Endothelial cell of umbilical vein (primary cell): Measurements from ENCODE around the gene NR4A1. TPM values are rescaled to one million over a fixed set of nuclear protein-coding genes. Genes with fewer than 3 reads are reported as not detected.

ENCODE experiments used
- BruUV-seq: library from RNA; stranded (reverse); fragments of 400-500 nt; replicated peaks from 2 replicates; lab custom pipeline; 2021; lab: Mats Ljungman, UMichigan
- CTCF ChIA-PET: fragments of 300-600, 350-600 bp; sonication (Branson Sonifier 250); formaldehyde crosslinking; loops from one replicate; lab custom pipeline; 2021; ENCODE audit warnings: antibody characterized with exemption, inconsistent platforms; lab: Charles Lee
- POLR2A ChIA-PET: fragments of 300-600, 350-600 bp; sonication (Branson Sonifier 250); formaldehyde crosslinking; loops from one replicate; lab custom pipeline; 2021; ENCODE audit warnings: antibody characterized with exemption, inconsistent platforms; lab: Charles Lee
- DNase-seq: peaks from one replicate; pipeline ENCODE4 v3.0.0-alpha.2; 2011; ENCODE audit warnings: low read depth, low spot score
- FAIRE-seq: peaks from 2 replicates; lab custom pipeline; 2011; peaks lifted over from hg19 to GRCh38; lab: Jason Lieb, UNC
- H2AFZ ChIP-seq: 2 replicates; pipeline ENCODE4 v1.6.0; 2012; ENCODE audit warnings: low read depth, low read length, control low read depth, inconsistent platforms
- H3K27ac ChIP-seq: 2 replicates; pipeline ENCODE4 v1.5.1; 2011; ENCODE audit warnings: low read depth, mild to moderate bottlenecking, control low read depth, low read length, moderate library complexity; ENCODE audit not compliant: insufficient read depth
- H3K27me3 ChIP-seq, 2 experiments: 2 replicates each; pipeline versions ENCODE4 v1.6.0 to v1.6.1; 2011; ENCODE audit warnings: low read length in 2 of 2, mixed read lengths in 1 of 2; ENCODE audit not compliant: control insufficient read depth in 2 of 2, insufficient read depth in 2 of 2
- H3K36me3 ChIP-seq, 2 experiments: 2 replicates in 1 of 2; 3 replicates in 1 of 2; pipeline ENCODE4 v1.5.1; 2011; ENCODE audit warnings: low read length in 2 of 2, mild to moderate bottlenecking in 1 of 2, moderate library complexity in 1 of 2; ENCODE audit not compliant: control insufficient read depth in 2 of 2, insufficient read depth in 2 of 2; ENCODE audit errors: extremely low read depth in 1 of 2
- H3K4me1 ChIP-seq: 3 replicates; pipeline ENCODE4 v1.5.1; 2011; ENCODE audit warnings: mild to moderate bottlenecking, low read length; ENCODE audit not compliant: control insufficient read depth, insufficient read depth; ENCODE audit errors: extremely low read depth
- H3K4me2 ChIP-seq: 2 replicates; pipeline ENCODE4 v1.6.1; 2011; ENCODE audit warnings: low read length, control low read depth, mixed read lengths; ENCODE audit not compliant: insufficient read depth
- H3K4me3 ChIP-seq, 3 experiments: fragments of 200-600 bp in 1 of 3; sonication (generic), shearing (Covaris generic) in 1 of 3; replicated peaks in 1 of 3; 2 replicates each; pipeline ENCODE4 v1.5.1; 2011 to 2016; ENCODE audit warnings: control low read depth in 3 of 3, low read length in 3 of 3, mild to moderate bottlenecking in 2 of 3, inconsistent platforms in 1 of 3, low read depth in 1 of 3, moderate library complexity in 1 of 3; ENCODE audit not compliant: insufficient read depth in 1 of 3
- H3K79me2 ChIP-seq: 2 replicates; pipeline ENCODE4 v1.6.0; 2012; ENCODE audit warnings: low read length, inconsistent platforms; ENCODE audit not compliant: control insufficient read depth, insufficient read depth
- H3K9ac ChIP-seq: replicated peaks from 2 replicates; pipeline ENCODE3; 2011; ENCODE audit warnings: low read length, control low read depth; ENCODE audit not compliant: insufficient read depth; ENCODE audit errors: extremely low read depth
- H3K9me1 ChIP-seq: replicated peaks from 3 replicates; pipeline ENCODE4 v1.6.0; 2011; ENCODE audit warnings: mild to moderate bottlenecking, low read length; ENCODE audit not compliant: control insufficient read depth, insufficient read depth; ENCODE audit errors: extremely low read depth
- H3K9me3 ChIP-seq: replicated peaks from 2 replicates; pipeline ENCODE4 v1.5.1; 2012; ENCODE audit warnings: low read length, inconsistent platforms; ENCODE audit not compliant: control insufficient read depth, insufficient read depth
- H4K20me1 ChIP-seq: replicated peaks from 2 replicates; pipeline ENCODE3; 2011; ENCODE audit warnings: mild to moderate bottlenecking, low read length; ENCODE audit not compliant: control insufficient read depth, insufficient read depth; ENCODE audit errors: extremely low read depth
- EZH2 ChIP-seq: IDR thresholded peaks from 2 replicates; pipeline ENCODE4 v1.6.1; 2012; ENCODE audit warnings: borderline replicate concordance, low read depth, mild to moderate bottlenecking, moderate library complexity, low read length, inconsistent platforms; ENCODE audit not compliant: severe bottlenecking
- FOS ChIP-seq: IDR thresholded peaks from 2 replicates; pipeline ENCODE4 v1.6.1; 2011; ENCODE audit warnings: mild to moderate bottlenecking, low read length, moderate library complexity, borderline replicate concordance; ENCODE audit not compliant: insufficient read depth
- GATA2 ChIP-seq: IDR thresholded peaks from 2 replicates; pipeline ENCODE4 v1.7.0; 2011; ENCODE audit warnings: low read depth, mild to moderate bottlenecking, moderate library complexity, mixed read lengths, low read length; ENCODE audit not compliant: insufficient read length, insufficient read depth
- JUN ChIP-seq: IDR thresholded peaks from 2 replicates; pipeline ENCODE4 v1.6.1; 2011; ENCODE audit warnings: borderline replicate concordance, low read depth; ENCODE audit not compliant: insufficient read length, insufficient read depth
- MYC ChIP-seq: IDR thresholded peaks from one replicate; pipeline ENCODE4 v1.6.1; 2011; ENCODE audit warnings: mild to moderate bottlenecking, low read depth, low read length
- POLR2A ChIP-seq: IDR thresholded peaks from 2 replicates; pipeline ENCODE4 v1.6.1; 2012; ENCODE audit warnings: low read depth, mild to moderate bottlenecking, control low read depth, low read length
- POLR2AphosphoS5 ChIP-seq: IDR thresholded peaks from 2 replicates; pipeline ENCODE4 v1.6.1; 2012; ENCODE audit warnings: low read depth, mild to moderate bottlenecking, control low read depth, low read length, moderate library complexity; ENCODE audit not compliant: insufficient read depth
- dilution Hi-C: fragments of 300-500 bp; cut with MboI; formaldehyde crosslinking; loops from one replicate; pipeline ENCODE4 v1.15.0; 2019; ENCODE audit warnings: low sequenced_read_pairs; ENCODE audit not compliant: extremely low pct_ligation_motif_present
- intact Hi-C: fragments of 100-400 bp; cut with micrococcal nuclease; formaldehyde crosslinking; loops from one replicate; pipeline ENCODE4 v1.10.0; 2022
- polyA plus RNA-seq, 4 experiments: library from polyadenylated mRNA; depleted of rRNA in 3 of 4; stranded (reverse) in 3 of 4; unstranded in 1 of 4; fragments of >200 nt; gene quantifications; 2 replicates each; pipeline versions ENCODE4 v1.2.1 to v1.2.3, GENCODE V29; 2011 to 2012; ENCODE audit warnings: missing spikeins in 1 of 4
- total RNA-seq: library from RNA; stranded (reverse); gene quantifications from 2 replicates; pipeline ENCODE4 v1.2.3, GENCODE V29; 2021
- TF ChIP-seq, protein P1 (sequence below), 2 donors: IDR thresholded peaks; 1 replicate in 1 of 2; 2 replicates in 1 of 2; pipeline ENCODE4 v1.5.1; 2011; ENCODE audit warnings: low read length in 2 of 2, mild to moderate bottlenecking in 2 of 2, moderate library complexity in 2 of 2, control low read depth in 1 of 2, inconsistent platforms in 1 of 2, low read depth in 1 of 2; ENCODE audit not compliant: insufficient read depth in 1 of 2; ENCODE audit errors: extremely low read depth in 1 of 2
- TF ChIP-seq, protein P2 (sequence below): IDR thresholded peaks from 2 replicates; pipeline ENCODE4 v1.6.1; 2011; ENCODE audit not compliant: insufficient read depth, insufficient read length

Gene NR4A1
- total and polyA plus RNA-seq, 2 donors (not counting 3 experiments of a cell fraction or from before 2014, with no cell fraction given), result 6.8 to 18.2 TPM

DNA sequence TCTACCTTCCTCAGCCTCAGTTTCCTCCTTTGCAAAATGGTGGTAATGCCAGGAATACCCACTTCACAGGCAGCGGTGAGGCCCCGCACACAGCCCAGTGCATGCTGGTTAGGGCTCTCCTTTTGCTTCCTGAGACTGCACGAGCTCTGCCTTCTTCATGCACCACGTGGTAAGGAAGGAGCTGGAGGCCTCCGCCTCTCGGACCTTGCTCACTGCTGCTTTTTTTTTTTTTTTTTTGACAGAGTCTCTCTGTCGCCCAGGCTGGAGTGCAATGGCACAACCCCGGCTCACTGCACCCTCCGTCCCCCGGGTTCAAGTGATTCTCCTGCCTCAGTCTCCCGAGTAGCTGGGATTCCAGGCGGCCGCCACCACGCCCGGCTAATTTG lies 26.4 kb upstream of the NR4A1 start:
- DNase-seq (peak; percentile 64), FAIRE-seq (peak; percentile 96)
- ChIA-PET POLR2A (interaction anchor here (0.7 to 12.4 kb wide), 7 partner anchors 19 to 123 kb away, joined by 3 to 221 read pairs (median 3); partner anchors contain the start of gene TAMALIN), CTCF (interaction anchor here (0.6 to 13.1 kb wide), 46 partner anchors 8 to 855 kb away, joined by 3 to 946 read pairs (median 6); partner anchors contain the start of genes ACVR1B, ATG101, NR4A1 and SMIM41)
- H3K9me1 ChIP-seq, result no peaks in the 10 kb centered on the region
- dilution Hi-C loops, result no loop called here
- BruUV-seq, result no TSS peak
- peak overlapping the region; percentile 92 for H3K4me2 ChIP-seq
- H3K9me3 ChIP-seq, result no peaks in the 10 kb centered on the region
- peak overlapping the region; percentile 87 for H3K9ac ChIP-seq
- H3K27me3 ChIP-seq, result no peaks in the 10 kb centered on the region
- H3K36me3 ChIP-seq, result no peaks in the 10 kb centered on the region
- H3K4me1 ChIP-seq, result peaks cover 31% of the 10 kb centered on the region
- no peaks in the 10 kb centered on the region for H3K79me2 ChIP-seq
- peak overlapping the region; percentile 94 for H3K27ac ChIP-seq
- H4K20me1 ChIP-seq, result no peaks in the 10 kb centered on the region
- intact Hi-C loops, result loop anchor here (1.0 kb wide), 4 partner anchors 26 to 95 kb away; partner anchors contain the start of genes ATG101 and NR4A1
- peak overlapping the region in 1 of 3 experiments; percentile 69 for H3K4me3 ChIP-seq
- TF ChIP-seq, protein P1, sequence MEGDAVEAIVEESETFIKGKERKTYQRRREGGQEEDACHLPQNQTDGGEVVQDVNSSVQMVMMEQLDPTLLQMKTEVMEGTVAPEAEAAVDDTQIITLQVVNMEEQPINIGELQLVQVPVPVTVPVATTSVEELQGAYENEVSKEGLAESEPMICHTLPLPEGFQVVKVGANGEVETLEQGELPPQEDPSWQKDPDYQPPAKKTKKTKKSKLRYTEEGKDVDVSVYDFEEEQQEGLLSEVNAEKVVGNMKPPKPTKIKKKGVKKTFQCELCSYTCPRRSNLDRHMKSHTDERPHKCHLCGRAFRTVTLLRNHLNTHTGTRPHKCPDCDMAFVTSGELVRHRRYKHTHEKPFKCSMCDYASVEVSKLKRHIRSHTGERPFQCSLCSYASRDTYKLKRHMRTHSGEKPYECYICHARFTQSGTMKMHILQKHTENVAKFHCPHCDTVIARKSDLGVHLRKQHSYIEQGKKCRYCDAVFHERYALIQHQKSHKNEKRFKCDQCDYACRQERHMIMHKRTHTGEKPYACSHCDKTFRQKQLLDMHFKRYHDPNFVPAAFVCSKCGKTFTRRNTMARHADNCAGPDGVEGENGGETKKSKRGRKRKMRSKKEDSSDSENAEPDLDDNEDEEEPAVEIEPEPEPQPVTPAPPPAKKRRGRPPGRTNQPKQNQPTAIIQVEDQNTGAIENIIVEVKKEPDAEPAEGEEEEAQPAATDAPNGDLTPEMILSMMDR (IDR thresholded peaks at IDR 0.05; ENCODE audit: extremely low read depth in 1 of 2, insufficient read depth in 1 of 2, low read depth in 1 of 2, low read length in 2 of 2), result no peak
- TF ChIP-seq POLR2A (peak; percentile 76), POLR2AphosphoS5 (peak; percentile 59), EZH2 (no peak), MYC (peak; percentile 60), JUN (no peak), GATA2 (no peak), FOS (no peak)
- TF ChIP-seq, protein P2, sequence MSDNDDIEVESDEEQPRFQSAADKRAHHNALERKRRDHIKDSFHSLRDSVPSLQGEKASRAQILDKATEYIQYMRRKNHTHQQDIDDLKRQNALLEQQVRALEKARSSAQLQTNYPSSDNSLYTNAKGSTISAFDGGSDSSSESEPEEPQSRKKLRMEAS, result peak; percentile 91
- no peak overlapping the region for H2AFZ ChIP-seq
